DND-41 (cell line): Measurements from ENCODE around the gene MMS22L.
A peak's percentile ranks its signal among the peaks of the same experiment; 100 is the strongest.

ENCODE experiments used
- ATAC-seq: fragments of 200-7000 bp; cut with Tn5 transposase; 3 replicates; pipeline ENCODE4 v1.9.1; 2021; ENCODE audit warnings: low read depth; ENCODE audit not compliant: insufficient read depth
- DNase-seq: peaks from one replicate; pipeline ENCODE4 v3.0.0-alpha.2; 2020
- H2AFZ ChIP-seq: 2 replicates; pipeline ENCODE4 v1.6.0; 2012; ENCODE audit warnings: low read depth, low read length
- H3K27ac ChIP-seq: 2 replicates; pipeline ENCODE4 v1.5.1; 2012; ENCODE audit warnings: low read length, inconsistent platforms
- H3K27me3 ChIP-seq: fragments of 200-600 bp; sonication (generic); 2 replicates; pipeline ENCODE4 v1.6.0; 2012; ENCODE audit warnings: low read length, mild to moderate bottlenecking, inconsistent platforms; ENCODE audit not compliant: insufficient read depth, poor library complexity
- H3K36me3 ChIP-seq: 2 replicates; pipeline ENCODE4 v1.5.1; 2012; ENCODE audit warnings: low read length, inconsistent platforms; ENCODE audit not compliant: insufficient read depth
- H3K4me1 ChIP-seq: 2 replicates; pipeline ENCODE4 v1.5.1; 2012; ENCODE audit warnings: mild to moderate bottlenecking, low read length; ENCODE audit not compliant: insufficient read depth
- H3K4me2 ChIP-seq: 2 replicates; pipeline ENCODE4 v1.6.0; 2012; ENCODE audit warnings: mild to moderate bottlenecking, moderate library complexity, low read length, inconsistent platforms; ENCODE audit not compliant: insufficient read depth
- H3K4me3 ChIP-seq, 2 experiments: fragments of 200-600 bp in 1 of 2; shearing (Covaris generic) in 1 of 2; 2 replicates each; pipeline ENCODE4 v1.5.1; 2012 to 2016; ENCODE audit warnings: inconsistent platforms in 2 of 2, low read length in 2 of 2, mild to moderate bottlenecking in 2 of 2, low read depth in 1 of 2, moderate library complexity in 1 of 2
- H3K79me2 ChIP-seq: 2 replicates; pipeline ENCODE4 v1.6.0; 2012; ENCODE audit warnings: low read length, inconsistent platforms; ENCODE audit not compliant: insufficient read depth
- H3K9ac ChIP-seq: 2 replicates; pipeline ENCODE4 v1.6.0; 2012; ENCODE audit warnings: low read depth, mild to moderate bottlenecking, inconsistent platforms, low read length, moderate library complexity
- H3K9me3 ChIP-seq: 2 replicates; pipeline ENCODE4 v1.5.1; 2012; ENCODE audit warnings: low read length, moderate library complexity, mild to moderate bottlenecking, inconsistent platforms; ENCODE audit not compliant: insufficient read depth, severe bottlenecking
- H4K20me1 ChIP-seq: 2 replicates; pipeline ENCODE4 v1.6.0; 2012; ENCODE audit warnings: low read length; ENCODE audit not compliant: insufficient read depth
- CTCF ChIP-seq: IDR thresholded peaks from 2 replicates; pipeline ENCODE4 v1.5.1; 2012; ENCODE audit warnings: borderline replicate concordance, low read length, moderate library complexity, mild to moderate bottlenecking; ENCODE audit not compliant: poor library complexity, severe bottlenecking; ENCODE audit errors: extremely low read depth
- EZH2 ChIP-seq: IDR thresholded peaks from 3 replicates; pipeline ENCODE4 v1.6.1; 2012; ENCODE audit warnings: borderline replicate concordance, low read depth, mild to moderate bottlenecking, moderate library complexity, low read length, inconsistent platforms; ENCODE audit not compliant: severe bottlenecking

Gene MMS22L

DNA sequence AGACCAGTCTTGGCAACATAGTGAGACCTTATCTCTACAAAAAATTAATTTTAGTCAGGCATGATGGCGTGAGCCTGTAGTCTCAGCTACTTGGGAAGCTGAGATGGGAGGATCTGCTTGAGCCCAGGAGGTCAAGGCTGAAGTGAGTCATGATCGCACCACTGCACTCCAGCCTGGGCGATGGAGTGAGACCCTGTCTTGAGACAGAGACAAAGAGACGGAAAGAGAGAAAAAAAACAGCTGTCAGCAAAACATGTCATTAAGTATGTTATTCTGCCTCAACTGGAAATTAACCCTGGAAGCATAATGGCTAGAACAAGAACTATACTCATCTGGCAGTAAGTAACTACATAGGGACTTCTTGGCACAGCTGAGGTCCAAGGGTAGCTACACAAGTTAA lies 7.2 kb downstream of the MMS22L start:
- DNase-seq (no peak), ATAC-seq (no peak)
- H3K4me1 ChIP-seq: peaks cover 47% of the 10 kb centered on the region
- H3K27ac ChIP-seq: no peak overlapping the region
- H3K79me2 ChIP-seq: peaks cover 88% of the 10 kb centered on the region
- H3K27me3 ChIP-seq: no peaks in the 10 kb centered on the region
- H3K4me3 ChIP-seq: no peak overlapping the region
- H3K36me3 ChIP-seq: peaks cover 91% of the 10 kb centered on the region
- H3K9me3 ChIP-seq: no peaks in the 10 kb centered on the region
- peaks cover 25% of the 10 kb centered on the region for H4K20me1 ChIP-seq
- no peak overlapping the region for H3K9ac ChIP-seq
- no peak overlapping the region for H2AFZ ChIP-seq
- peak overlapping the region; percentile 13; the same call in 1 of the 2 replicates for H3K4me2 ChIP-seq
- TF ChIP-seq EZH2 (no peak), CTCF (no peak)

- Histone ChIP-seq H3K27me3 (no peaks in the 10 kb centered on the region), H3K27ac (no peak overlapping the region), H3K4me2 (no peak overlapping the region), H3K36me3 (peaks cover 96% of the 10 kb centered on the region), H3K9ac (no peak overlapping the region), H3K4me3 (no peak overlapping the region), H3K9me3 (no peaks in the 10 kb centered on the region), H3K4me1 (peaks cover 12% of the 10 kb centered on the region; the same call in 1 of the 2 replicates), H3K79me2 (peaks cover 77% of the 10 kb centered on the region), H4K20me1 (peaks cover 21% of the 10 kb centered on the region; the same call in 1 of the 2 replicates), H2AFZ (no peak overlapping the region)
- ATAC-seq (no peak), DNase-seq (no peak)
- TF ChIP-seq CTCF: no peak
- no peak for TF ChIP-seq EZH2
These were observed 13.2 kb downstream of the MMS22L start for GRCh38 chr6:97269821-97270220.

GRCh38 chr6:97262676-97263075 lies 20.3 kb downstream of the MMS22L start:
- TF ChIP-seq CTCF: no peak
- TF ChIP-seq EZH2: no peak
- H3K4me3 ChIP-seq: no peak overlapping the region
- no peaks in the 10 kb centered on the region for H3K27me3 ChIP-seq
- H3K27ac ChIP-seq: no peak overlapping the region
- H3K36me3 ChIP-seq: peaks cover 90% of the 10 kb centered on the region
- H3K79me2 ChIP-seq: peaks cover 23% of the 10 kb centered on the region
- no peak overlapping the region for H3K9ac ChIP-seq
- H4K20me1 ChIP-seq: peaks cover 8% of the 10 kb centered on the region; the same call in 1 of the 2 replicates
- ATAC-seq (no peak), DNase-seq (no peak)
- no peak overlapping the region for H2AFZ ChIP-seq
- no peak overlapping the region for H3K4me2 ChIP-seq
- H3K9me3 ChIP-seq: no peaks in the 10 kb centered on the region
- no peaks in the 10 kb centered on the region for H3K4me1 ChIP-seq

DNA sequence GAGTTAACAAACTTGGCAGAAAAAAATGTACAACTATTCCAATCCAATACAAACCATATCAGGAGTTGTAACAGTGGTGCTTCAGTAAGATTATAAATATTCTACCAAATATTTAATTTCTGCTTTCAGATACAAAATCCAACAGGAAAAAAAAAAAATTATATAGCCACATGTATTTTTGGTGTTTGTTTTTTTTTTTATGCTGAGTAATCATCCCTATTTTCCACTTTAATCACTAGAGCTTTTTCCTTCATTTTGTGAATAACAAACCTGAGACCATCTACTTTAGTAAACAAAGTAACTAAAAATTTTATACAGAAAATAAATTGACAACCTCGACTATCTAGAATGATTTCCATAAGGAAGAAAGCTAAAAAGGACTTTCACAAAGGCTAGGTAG lies 36.2 kb downstream of the MMS22L start:
- Histone ChIP-seq H3K9me3 (no peaks in the 10 kb centered on the region), H3K4me1 (no peaks in the 10 kb centered on the region), H3K27ac (no peak overlapping the region), H2AFZ (no peak overlapping the region), H3K4me2 (no peak overlapping the region), H3K36me3 (peaks cover 81% of the 10 kb centered on the region), H3K4me3 (no peak overlapping the region), H3K79me2 (no peaks in the 10 kb centered on the region), H3K27me3 (no peaks in the 10 kb centered on the region), H4K20me1 (no peaks in the 10 kb centered on the region), H3K9ac (no peak overlapping the region)
- DNase-seq (no peak), ATAC-seq (no peak)
- TF ChIP-seq EZH2 (no peak), CTCF (no peak)
